Muscle layer of duodenum (tissue), 2 donors: ENCODE data around the gene GALNT14.

Experiments used
- H3K27ac ChIP-seq: one replicate; pipeline ENCODE4 v1.7.0; 2013; ENCODE audit warnings: mild to moderate bottlenecking, low read length
- H3K27me3 ChIP-seq: one replicate; pipeline ENCODE4 v1.7.0; 2013; ENCODE audit warnings: low read depth, mild to moderate bottlenecking, control low read depth, low read length
- H3K36me3 ChIP-seq, 2 donors: one replicate each; pipeline ENCODE4 v1.7.0; 2013; ENCODE audit warnings: low read length in 2 of 2, control low read depth in 1 of 2, mild to moderate bottlenecking in 1 of 2; ENCODE audit not compliant: insufficient read depth in 2 of 2, control insufficient read depth in 1 of 2
- H3K4me1 ChIP-seq, 2 donors: one replicate each; pipeline ENCODE4 v1.7.0; 2013; ENCODE audit warnings: low read length in 2 of 2, mild to moderate bottlenecking in 2 of 2, control low read depth in 1 of 2, moderate library complexity in 1 of 2; ENCODE audit not compliant: insufficient read depth in 2 of 2, control insufficient read depth in 1 of 2
- H3K4me3 ChIP-seq, 2 donors: one replicate each; pipeline ENCODE4 v1.7.0; 2013; ENCODE audit warnings: low read length in 2 of 2, low read depth in 1 of 2, mild to moderate bottlenecking in 1 of 2
- H3K9me3 ChIP-seq, 2 donors: one replicate each; pipeline ENCODE4 v1.7.0; 2013; ENCODE audit warnings: low read length in 2 of 2, control low read depth in 1 of 2, mild to moderate bottlenecking in 1 of 2; ENCODE audit not compliant: control insufficient read depth in 1 of 2
- donor health status: healthy.

The GALNT14 gene

GRCh38 chr2:31052284-31052683 lies 86.0 kb downstream of the GALNT14 start:
- Histone ChIP-seq H3K27ac (no peak overlapping the region), H3K4me1 (no peaks in the 10 kb centered on the region), H3K27me3 (no peaks in the 10 kb centered on the region), H3K36me3 (no peaks in the 10 kb centered on the region), H3K4me3 (no peak overlapping the region), H3K9me3 (no peaks in the 10 kb centered on the region)

DNA sequence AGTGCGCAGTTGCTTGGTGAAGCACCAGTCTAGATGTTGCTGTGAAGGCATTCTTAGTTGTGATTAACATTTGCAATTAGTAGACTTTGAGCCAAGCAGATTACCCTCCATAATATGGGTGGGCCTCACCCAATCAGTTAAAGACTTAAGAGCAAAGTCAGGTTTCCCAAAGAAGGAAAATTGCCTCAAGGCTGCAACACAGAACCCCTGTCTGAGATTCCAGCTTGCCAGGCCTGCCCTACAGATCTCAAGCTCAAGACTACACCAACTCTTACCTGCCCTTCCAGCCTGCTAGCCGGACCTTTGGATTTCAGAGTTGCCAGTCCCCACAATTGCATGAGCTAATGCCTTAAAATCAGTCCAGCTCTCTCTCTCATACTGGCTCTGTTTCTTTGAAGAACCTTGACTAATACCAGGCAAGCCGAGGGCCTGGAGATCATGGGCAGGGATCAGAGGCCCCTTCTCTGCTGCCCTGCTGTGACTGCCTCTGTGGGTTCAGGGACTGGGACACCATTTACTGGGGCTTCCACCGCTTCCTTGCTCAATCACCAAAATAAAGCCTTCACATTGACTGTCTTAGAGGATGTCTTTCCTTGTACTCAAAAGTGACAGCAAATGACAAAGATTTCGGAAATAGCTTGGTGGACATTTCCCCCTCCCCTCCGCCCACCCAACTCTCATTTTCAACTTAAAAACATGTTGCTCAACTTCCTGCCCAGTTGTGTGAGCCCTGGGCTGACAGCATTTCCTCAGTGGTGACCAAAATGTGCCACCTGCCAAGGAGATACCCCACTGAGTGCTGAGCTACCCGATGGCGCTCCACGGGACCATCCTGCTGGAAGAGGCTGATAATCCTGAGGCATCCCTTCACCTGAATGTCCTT lies 86.7 kb downstream of the GALNT14 start:
- Histone ChIP-seq H3K27ac (no peak overlapping the region), H3K9me3 (no peaks in the 10 kb centered on the region), H3K36me3 (no peaks in the 10 kb centered on the region), H3K27me3 (no peaks in the 10 kb centered on the region), H3K4me3 (no peak overlapping the region), H3K4me1 (no peaks in the 10 kb centered on the region)

- Histone ChIP-seq H3K27me3 (no peaks in the 10 kb centered on the region), H3K4me3 (no peak overlapping the region), H3K36me3 (no peaks in the 10 kb centered on the region), H3K9me3 (no peaks in the 10 kb centered on the region), H3K4me1 (no peaks in the 10 kb centered on the region), H3K27ac (no peak overlapping the region)
These were observed 88.2 kb downstream of the GALNT14 start for GRCh38 chr2:31049916-31050588.

GRCh38 chr2:31049264-31049663 lies 89.0 kb downstream of the GALNT14 start:
- Histone ChIP-seq H3K4me1 (no peaks in the 10 kb centered on the region), H3K27me3 (no peaks in the 10 kb centered on the region), H3K36me3 (no peaks in the 10 kb centered on the region), H3K4me3 (no peak overlapping the region), H3K27ac (no peak overlapping the region), H3K9me3 (no peaks in the 10 kb centered on the region)

- H3K36me3 ChIP-seq: no peaks in the 10 kb centered on the region
- no peaks in the 10 kb centered on the region for H3K27me3 ChIP-seq
- no peak overlapping the region for H3K27ac ChIP-seq
- no peaks in the 10 kb centered on the region for H3K4me1 ChIP-seq
- no peak overlapping the region for H3K4me3 ChIP-seq
- H3K9me3 ChIP-seq: no peaks in the 10 kb centered on the region
These were observed 90.6 kb downstream of the GALNT14 start for GRCh38 chr2:31047599-31047998.

GRCh38 chr2:31038385-31038784 lies 99.9 kb downstream of the GALNT14 start:
- Histone ChIP-seq H3K4me3 (no peak overlapping the region), H3K27me3 (no peaks in the 10 kb centered on the region), H3K36me3 (no peaks in the 10 kb centered on the region), H3K27ac (no peak overlapping the region), H3K9me3 (peaks cover 13% of the 10 kb centered on the region in 2 donors), H3K4me1 (no peaks in the 10 kb centered on the region)

DNA sequence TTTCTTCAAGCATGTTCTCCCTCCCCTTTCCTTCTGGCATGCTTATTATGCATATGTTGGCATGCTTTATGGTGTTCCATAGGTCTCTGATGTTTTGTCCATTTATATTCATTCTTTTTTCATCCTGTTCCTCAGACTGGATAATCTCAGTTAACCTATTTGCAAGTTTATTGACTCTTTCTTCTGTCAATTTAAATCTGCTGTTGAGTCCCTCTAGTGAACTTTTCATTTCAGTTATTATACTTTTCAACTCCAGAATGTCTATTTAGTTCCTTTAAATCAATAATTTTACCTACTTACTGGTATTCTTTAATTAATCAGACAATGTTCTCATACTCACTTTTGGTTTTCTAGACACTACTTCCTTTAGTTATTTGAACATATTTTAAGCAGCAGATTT lies 101.2 kb downstream of the GALNT14 start:
- no peak overlapping the region for H3K27ac ChIP-seq
- H3K27me3 ChIP-seq: no peaks in the 10 kb centered on the region
- H3K9me3 ChIP-seq: peaks cover 13% of the 10 kb centered on the region in 2 donors
- H3K4me1 ChIP-seq: no peaks in the 10 kb centered on the region
- no peaks in the 10 kb centered on the region for H3K36me3 ChIP-seq
- no peak overlapping the region for H3K4me3 ChIP-seq

GRCh38 chr2:31033032-31033431 lies 105.2 kb downstream of the GALNT14 start:
- peaks cover 13% of the 10 kb centered on the region in 2 donors for H3K9me3 ChIP-seq
- no peaks in the 10 kb centered on the region for H3K27me3 ChIP-seq
- no peak overlapping the region for H3K4me3 ChIP-seq
- no peaks in the 10 kb centered on the region for H3K36me3 ChIP-seq
- no peaks in the 10 kb centered on the region for H3K4me1 ChIP-seq
- H3K27ac ChIP-seq: no peak overlapping the region

- Histone ChIP-seq H3K27me3 (no peaks in the 10 kb centered on the region), H3K27ac (no peak overlapping the region), H3K9me3 (peaks cover 10% of the 10 kb centered on the region in 2 donors), H3K36me3 (no peaks in the 10 kb centered on the region), H3K4me3 (no peak overlapping the region), H3K4me1 (no peaks in the 10 kb centered on the region)
These were observed 105.8 kb downstream of the GALNT14 start for GRCh38 chr2:31032475-31032874.

DNA sequence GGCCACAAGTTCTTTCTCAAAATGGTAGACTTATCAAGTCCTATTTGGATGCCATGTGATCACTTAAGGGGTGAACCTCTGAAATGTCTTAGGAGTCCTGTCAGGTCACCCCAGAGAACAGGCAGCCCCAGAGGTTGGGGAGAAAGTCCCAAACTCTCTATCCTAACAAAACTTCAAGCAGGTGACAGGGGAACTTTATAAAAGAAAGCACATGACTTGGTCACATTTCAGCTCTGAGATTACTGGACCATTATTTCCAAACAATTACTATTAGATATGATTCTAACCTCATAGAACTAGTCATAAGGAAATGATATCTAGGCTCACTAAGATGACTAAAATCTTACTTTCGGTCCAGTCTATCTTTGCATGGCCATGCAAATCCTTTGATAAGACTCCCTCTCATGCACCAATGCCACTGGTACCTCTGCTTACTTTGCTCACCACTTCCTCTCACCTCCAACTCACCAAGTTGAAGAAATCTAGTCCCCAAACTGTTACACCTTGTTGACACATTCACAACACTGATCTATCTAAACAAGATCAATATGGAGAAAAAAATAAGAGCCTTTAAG lies 107.0 kb downstream of the GALNT14 start:
- Histone ChIP-seq H3K36me3 (no peaks in the 10 kb centered on the region), H3K4me3 (no peak overlapping the region), H3K9me3 (no peaks in the 10 kb centered on the region), H3K27ac (no peak overlapping the region), H3K4me1 (no peaks in the 10 kb centered on the region), H3K27me3 (no peaks in the 10 kb centered on the region)

GRCh38 chr2:31028417-31028816 lies 109.8 kb downstream of the GALNT14 start:
- no peak overlapping the region for H3K4me3 ChIP-seq
- H3K9me3 ChIP-seq: no peaks in the 10 kb centered on the region
- no peak overlapping the region for H3K27ac ChIP-seq
- no peaks in the 10 kb centered on the region for H3K4me1 ChIP-seq
- H3K27me3 ChIP-seq: no peaks in the 10 kb centered on the region
- H3K36me3 ChIP-seq: no peaks in the 10 kb centered on the region
